Esophagus squamous epithelium (tissue), 5 donors: ENCODE data around the gene TRAF7. TPM values are rescaled to one million over a fixed set of nuclear protein-coding genes. Genes with fewer than 3 reads are reported as not detected.

Experiments used
- DNase-seq: peaks from one replicate; lab custom pipeline; 2025; lab: John Stamatoyannopoulos, UW
- H3K27ac ChIP-seq, 4 donors: fragments of 200-600 bp; sonication (generic); one replicate each; pipeline ENCODE4 v1.5.1; 2016 to 2019; ENCODE audit warnings: mild to moderate bottlenecking in 1 of 4
- H3K27me3 ChIP-seq, 4 donors: fragments of 200-600 bp; sonication (generic); 1 replicate in 3 of 4; 2 replicates in 1 of 4; pipeline versions ENCODE4 v1.5.1 to v1.6.0; 2017 to 2021; ENCODE audit warnings: antibody characterized with exemption in 1 of 4
- H3K36me3 ChIP-seq, 3 donors: fragments of 200-600 bp; sonication (generic); one replicate each; pipeline ENCODE4 v1.5.1; 2016 to 2019
- H3K4me1 ChIP-seq, 3 donors: fragments of 200-600 bp; sonication (generic); one replicate each; pipeline ENCODE4 v1.5.1; 2017 to 2019
- H3K4me3 ChIP-seq, 4 donors: fragments of 200-600 bp; sonication (generic); 1 replicate in 3 of 4; 2 replicates in 1 of 4; pipeline ENCODE4 v1.5.1; 2016 to 2019; ENCODE audit warnings: mild to moderate bottlenecking in 2 of 4, moderate library complexity in 1 of 4
- H3K9me3 ChIP-seq, 3 donors: fragments of 200-600 bp; sonication (generic); one replicate each; pipeline ENCODE4 v1.5.1; 2016 to 2019
- CTCF ChIP-seq, 6 experiments: fragments of 450-650 bp in 4 of 6; fragments of 200-600 bp in 2 of 6; sonication (generic) in 2 of 6; IDR thresholded peaks; one replicate each; pipeline ENCODE4 v1.5.1; 2016 to 2019; ENCODE audit warnings: antibody characterized with exemption in 6 of 6, mild to moderate bottlenecking in 4 of 6, moderate library complexity in 4 of 6
- POLR2A ChIP-seq, 4 donors: fragments of 450-650 bp; IDR thresholded peaks; one replicate each; pipeline ENCODE4 v1.6.1; 2017; ENCODE audit warnings: antibody characterized with exemption in 4 of 4, mild to moderate bottlenecking in 4 of 4, moderate library complexity in 3 of 4
- WGBS, 2 donors: methylation state at CpG; one replicate each; pipeline ENCODE4 v1.1.5; 2018; 5-methylcytosine and 5-hydroxymethylcytosine counted together
- intact Hi-C: fragments of 100-400 bp; cut with DNase I; formaldehyde crosslinking; loops from one replicate; pipeline ENCODE4 v1.15.0; 2022
- total RNA-seq, 4 donors: library from RNA; depleted of rRNA; stranded (reverse); fragments of >200 nt; gene quantifications; one replicate each; pipeline ENCODE4 v1.1.0, GENCODE V29; 2016
- donor health status: DM: yes; HTN: yes; CAD: no.

TRAF7 gene
- total RNA-seq, 4 donors from 2014 or later, result 46.9 to 79.6 (median 73.2) TPM

DNA sequence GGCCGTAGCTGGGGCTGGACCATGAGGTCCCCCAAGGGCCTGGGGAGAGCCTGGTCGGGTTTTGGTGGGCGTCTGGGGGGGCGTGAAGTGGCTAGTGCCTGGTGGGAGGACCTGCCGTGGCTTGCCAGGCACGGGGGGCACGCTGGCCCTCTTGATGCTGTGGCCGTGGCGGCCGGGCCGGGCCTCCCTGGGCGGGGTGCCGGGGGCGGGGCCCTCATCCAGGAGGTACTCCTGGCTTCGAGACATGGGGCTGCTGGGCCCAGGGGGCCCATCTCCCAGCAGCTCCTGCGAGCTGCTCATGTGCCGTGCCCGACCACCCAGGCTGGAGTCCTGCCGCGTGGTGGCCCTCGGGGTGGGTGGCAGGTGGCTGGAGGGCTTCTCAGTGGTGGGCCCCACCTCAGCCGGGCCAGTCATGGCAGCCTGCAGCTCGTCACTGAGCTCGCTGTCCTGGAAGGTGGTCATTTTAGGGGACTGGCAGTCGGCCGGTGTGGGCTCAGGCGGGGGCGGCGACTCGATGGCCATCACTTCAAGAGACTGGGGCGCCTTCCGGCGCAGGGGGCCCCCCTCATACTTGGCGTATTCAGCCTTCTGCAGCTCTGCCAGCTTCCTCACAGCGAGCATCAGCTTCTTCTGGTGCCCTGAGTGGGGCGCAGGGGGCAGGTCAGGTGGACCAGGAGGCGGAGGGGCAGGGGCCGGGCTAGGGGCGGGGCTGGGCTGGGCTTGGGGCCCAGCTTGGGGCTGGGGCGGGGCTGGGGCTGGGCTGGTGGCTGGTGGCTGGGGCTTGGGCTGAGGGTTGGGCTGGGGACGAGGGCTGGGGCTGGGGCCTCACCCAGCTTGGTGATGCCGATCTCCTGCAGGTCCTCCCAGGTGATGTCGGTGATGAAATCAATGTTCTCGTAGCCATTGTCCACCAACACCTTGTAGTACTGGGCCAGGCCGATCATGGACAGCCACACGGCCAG, 25.7 kb downstream of the TRAF7 start:
- H3K27me3 ChIP-seq, result no peaks in the 10 kb centered on the region
- no peak for DNase-seq
- H3K4me1 ChIP-seq, result peaks cover 0 to 21% (median 7%) of the 10 kb centered on the region in 3 donors
- 97 to 100% methylated on average over 1 to 5 of the region's 46 CpGs for WGBS, 2 donors
- no peak overlapping the region for H3K4me3 ChIP-seq
- peaks cover 0 to 23% (median 4%) of the 10 kb centered on the region in 3 donors for H3K36me3 ChIP-seq
- intact Hi-C loops, result no loop called here
- H3K9me3 ChIP-seq, result no peaks in the 10 kb centered on the region
- no peak overlapping the region for H3K27ac ChIP-seq
- no peak for TF ChIP-seq CTCF (IDR thresholded peaks at IDR 0.05)
- TF ChIP-seq POLR2A (IDR thresholded peaks at IDR 0.05), result no peak

DNA sequence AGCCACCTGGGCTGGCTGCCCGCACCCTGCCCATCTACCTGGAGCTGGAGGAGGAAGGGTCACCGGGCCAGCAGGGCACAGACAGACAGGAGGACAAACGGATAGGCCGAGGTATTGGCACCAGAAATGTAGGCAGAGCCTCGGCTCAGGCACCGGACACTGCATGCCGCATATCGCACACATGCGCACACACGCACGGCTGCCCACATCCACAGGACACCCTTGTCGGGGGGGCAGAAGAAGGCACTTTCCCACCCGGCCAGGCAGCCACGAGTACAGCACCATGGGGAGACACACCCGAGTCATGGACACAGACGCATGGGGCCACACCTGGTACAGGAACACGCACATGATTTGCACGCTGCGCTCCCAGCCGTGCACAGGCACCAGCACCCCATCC, 26.4 kb downstream of the TRAF7 start:
- WGBS, 2 donors, result 86% methylated on average over 10 of the region's 20 CpGs; no CpG with 5 or more reads in 1 of the 2 donors
- H3K27ac ChIP-seq, result no peak overlapping the region

GRCh38 chr16:2183671-2184070, 28.1 kb downstream of the TRAF7 start:
- H3K27me3 ChIP-seq, result no peaks in the 10 kb centered on the region
- no peak overlapping the region for H3K27ac ChIP-seq
- H3K9me3 ChIP-seq, result no peaks in the 10 kb centered on the region
- TF ChIP-seq POLR2A (IDR thresholded peaks at IDR 0.05), result no peak
- no peak for TF ChIP-seq CTCF (IDR thresholded peaks at IDR 0.05)
- intact Hi-C loops, result no loop called here
- no peak for DNase-seq
- H3K4me3 ChIP-seq, result no peak overlapping the region
- no peaks in the 10 kb centered on the region for H3K36me3 ChIP-seq
- 91 to 93% methylated on average over 7 to 8 of the region's 30 CpGs for WGBS, 2 donors
- peaks cover 0 to 9% (median 6%) of the 10 kb centered on the region in 3 donors for H3K4me1 ChIP-seq

More for the DNA sequence above, 26.4 kb downstream of the TRAF7 start:
- no peaks in the 10 kb centered on the region for H3K9me3 ChIP-seq
- intact Hi-C loops, result no loop called here
- no peaks in the 10 kb centered on the region for H3K27me3 ChIP-seq
- no peak for DNase-seq
- peaks cover 0 to 16% (median 0%) of the 10 kb centered on the region in 3 donors for H3K36me3 ChIP-seq
- peaks cover 0 to 15% (median 6%) of the 10 kb centered on the region in 3 donors for H3K4me1 ChIP-seq
- no peak overlapping the region for H3K4me3 ChIP-seq
- no peak for TF ChIP-seq CTCF (IDR thresholded peaks at IDR 0.05)
- no peak for TF ChIP-seq POLR2A (IDR thresholded peaks at IDR 0.05)

- no peaks in the 10 kb centered on the region for H3K9me3 ChIP-seq
- DNase-seq, result no peak
- H3K27me3 ChIP-seq, result no peaks in the 10 kb centered on the region
- H3K36me3 ChIP-seq, result no peaks in the 10 kb centered on the region
- peaks cover 0 to 6% (median 3%) of the 10 kb centered on the region in 3 donors for H3K4me1 ChIP-seq
- H3K4me3 ChIP-seq, result no peak overlapping the region
- 73 to 82% methylated on average over 9 to 10 of the region's 19 CpGs for WGBS, 2 donors
- TF ChIP-seq CTCF (IDR thresholded peaks at IDR 0.05) (no peak), POLR2A (IDR thresholded peaks at IDR 0.05) (no peak)
- no peak overlapping the region for H3K27ac ChIP-seq
- intact Hi-C loops, result no loop called here
These were observed 28.8 kb downstream of the TRAF7 start for GRCh38 chr16:2184346-2184745.

GRCh38 chr16:2184962-2185361, 29.4 kb downstream of the TRAF7 start:
- intact Hi-C loops, result no loop called here
- Histone ChIP-seq H3K27me3 (no peaks in the 10 kb centered on the region), H3K27ac (no peak overlapping the region), H3K36me3 (no peaks in the 10 kb centered on the region), H3K9me3 (no peaks in the 10 kb centered on the region), H3K4me1 (peaks cover 0 to 2% (median 0%) of the 10 kb centered on the region in 3 donors), H3K4me3 (no peak overlapping the region)
- DNase-seq, result no peak
- TF ChIP-seq CTCF (IDR thresholded peaks at IDR 0.05), result no peak
- no peak for TF ChIP-seq POLR2A (IDR thresholded peaks at IDR 0.05)
- 100% methylated on average over 1 of the region's 20 CpGs; no CpG with 5 or more reads in 1 of the 2 donors for WGBS, 2 donors
